GM19452 (cell line): Measurements from ENCODE around the gene DDX24.

ENCODE experiments used
- ATAC-seq: cut with Tn5 transposase; IDR thresholded peaks from one replicate; pipeline ENCODE4 v1.9.1; 2021; ENCODE audit not compliant: unreplicated experiment

The DDX24 gene

DNA sequence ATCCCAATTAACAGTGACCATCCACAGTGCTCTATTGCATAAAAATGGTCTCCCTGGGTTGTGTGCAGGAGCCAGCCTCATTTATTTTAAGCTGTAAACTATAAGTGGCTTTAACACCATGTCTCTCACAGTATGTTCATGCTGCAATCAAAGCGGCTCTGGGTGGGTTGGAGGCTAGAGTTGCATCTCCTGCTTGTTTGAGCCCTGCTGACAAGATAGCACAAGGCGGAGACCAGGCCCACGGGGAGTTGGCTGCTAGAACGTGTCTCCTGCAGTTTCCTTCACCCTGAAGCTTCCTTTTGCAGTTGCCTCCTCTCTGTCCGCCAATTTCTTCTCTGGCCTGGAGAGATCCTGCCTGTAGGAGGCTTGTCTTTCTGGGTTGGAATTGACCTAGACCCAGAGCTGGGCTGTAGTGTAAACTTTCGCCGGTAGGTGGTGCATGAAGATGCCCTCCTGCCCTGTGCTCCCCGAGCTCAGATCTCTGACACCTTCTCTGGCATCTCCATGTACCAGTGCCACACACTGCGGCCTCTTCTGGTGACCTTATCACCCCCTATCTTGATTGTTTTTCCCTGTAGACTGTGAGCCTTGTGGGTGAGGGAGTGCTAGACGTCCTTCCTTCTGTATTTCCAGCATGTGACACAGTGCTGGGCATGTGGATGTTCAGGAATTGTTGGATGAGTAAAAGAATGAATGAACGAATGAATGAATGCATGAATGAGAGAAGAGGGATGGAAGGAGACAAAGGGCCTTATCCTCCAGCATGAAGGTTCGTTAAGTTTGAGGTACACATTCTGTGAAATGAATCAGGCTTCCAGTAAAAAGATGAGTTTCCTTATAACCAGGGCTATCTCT is 44.5 kb downstream of the DDX24 start:
- peak; percentile 96 for ATAC-seq

DNA sequence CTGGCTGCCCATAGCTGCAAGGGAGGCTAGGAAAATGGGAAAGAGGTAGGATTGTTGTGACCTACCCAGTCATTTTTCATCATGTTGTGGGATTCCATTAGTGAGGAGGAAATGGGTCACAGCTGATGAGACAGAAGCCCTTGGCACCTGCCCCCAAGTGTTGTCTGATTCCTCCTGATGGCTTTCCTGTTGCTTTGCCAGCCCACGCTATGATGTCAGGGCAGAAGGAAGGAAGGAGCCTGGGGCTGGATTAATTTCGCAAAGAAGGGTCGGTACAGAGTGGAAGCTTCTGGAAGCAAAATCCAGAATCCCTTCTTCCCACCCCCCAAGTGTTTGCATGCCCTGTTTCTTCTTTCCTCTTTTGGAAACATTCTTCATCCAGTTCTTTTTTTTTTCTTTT is 46.1 kb downstream of the DDX24 start:
- no peak for ATAC-seq

DNA sequence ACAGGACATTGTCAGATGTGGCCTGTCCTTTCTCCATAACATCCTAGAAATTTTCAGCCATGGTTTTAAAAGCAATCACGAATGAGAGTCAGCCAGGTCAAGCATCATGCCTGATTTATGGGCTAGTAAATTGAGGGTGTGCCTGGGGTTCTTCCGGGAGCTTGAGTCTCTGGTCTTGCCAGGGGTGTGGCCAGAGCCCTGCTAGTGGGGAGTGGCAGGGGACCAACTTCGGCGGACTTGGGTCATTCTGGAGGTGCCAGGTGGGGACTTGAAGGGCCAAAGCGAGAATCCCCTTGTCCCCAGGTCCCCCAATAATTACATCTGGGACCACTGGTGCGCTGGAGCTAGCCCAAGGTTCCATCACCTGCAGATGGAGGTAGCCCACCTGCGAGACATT is 49.1 kb downstream of the DDX24 start:
- no peak for ATAC-seq

DNA sequence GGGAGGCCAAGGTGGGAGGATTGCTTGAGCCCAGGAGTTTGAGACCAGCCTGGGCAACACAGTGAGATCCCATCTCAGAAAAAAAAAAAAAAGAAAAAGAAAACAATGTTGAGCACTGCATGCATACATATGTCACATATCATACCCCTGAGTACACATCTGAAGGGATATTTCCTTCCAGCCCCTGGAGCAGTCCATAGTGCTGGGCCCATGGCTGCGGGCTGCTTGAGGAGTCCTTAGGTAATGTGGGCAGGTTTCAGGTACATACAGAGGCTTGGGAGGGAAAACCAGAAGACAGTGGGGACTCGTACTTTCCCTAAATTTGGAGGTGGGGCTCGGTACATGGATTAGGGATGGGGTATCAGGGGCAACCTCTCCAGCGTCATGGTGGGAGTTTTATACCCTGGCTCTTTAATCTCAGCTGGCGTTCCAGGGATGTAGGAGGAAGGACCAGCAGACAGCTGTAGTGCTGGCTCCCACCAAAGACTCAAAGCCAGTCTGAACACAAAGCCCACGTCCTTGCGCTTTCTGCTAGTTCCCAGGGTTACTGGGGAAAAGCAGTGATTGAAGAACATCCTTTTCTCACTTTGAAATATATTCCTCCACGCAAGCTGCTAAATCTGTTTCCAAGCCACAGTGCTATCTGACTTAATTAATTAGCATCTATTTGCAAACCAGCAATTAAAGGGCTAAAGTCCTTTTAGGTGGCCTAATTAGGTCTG is 49.7 kb downstream of the DDX24 start:
- no peak for ATAC-seq

DNA sequence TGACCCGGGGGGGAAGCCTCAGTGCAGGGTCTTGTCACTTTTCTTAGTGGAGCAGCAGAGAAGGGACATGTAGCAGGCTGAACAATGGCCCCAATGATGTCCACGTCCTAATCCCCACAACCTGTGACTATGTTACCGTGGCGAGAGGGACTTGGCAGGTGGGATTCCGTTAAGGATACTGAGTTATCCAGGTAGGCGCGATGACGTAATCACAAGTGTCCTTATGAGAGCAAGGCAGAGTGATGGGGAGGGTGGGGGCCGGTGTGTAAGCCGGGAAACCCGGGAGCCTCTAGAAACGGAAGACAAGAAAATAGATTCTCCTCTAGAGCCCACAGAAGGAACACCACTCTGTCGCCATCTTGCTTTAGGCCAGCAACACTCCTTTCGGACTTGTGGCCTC is 50.4 kb downstream of the DDX24 start:
- no peak for ATAC-seq

DNA sequence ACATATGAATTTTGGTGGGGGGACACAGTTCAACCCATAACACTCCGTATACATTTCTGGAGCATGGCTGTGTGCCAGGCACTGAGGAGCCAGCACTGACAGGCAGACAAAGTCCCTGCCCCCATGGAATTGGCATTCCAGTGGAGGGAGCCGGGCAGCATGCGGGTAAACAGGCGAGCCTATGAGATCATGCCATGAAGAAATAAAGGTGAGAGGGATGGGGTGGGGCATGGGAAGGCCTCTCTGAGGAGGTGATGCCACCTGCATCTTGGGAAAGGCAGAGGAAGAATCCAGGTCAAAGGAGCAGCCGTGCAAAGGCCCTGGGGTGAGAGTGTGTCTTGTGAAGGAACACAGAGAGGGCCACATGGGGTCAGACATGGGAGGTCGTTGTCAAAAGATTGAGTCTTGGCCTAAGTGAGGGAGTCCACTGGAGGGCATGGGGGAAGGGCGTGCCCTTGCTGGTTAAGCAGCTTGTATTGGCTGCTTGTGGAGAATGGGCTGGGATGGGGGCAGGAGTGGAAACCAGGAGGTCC is 51.3 kb downstream of the DDX24 start:
- no peak for ATAC-seq

DNA sequence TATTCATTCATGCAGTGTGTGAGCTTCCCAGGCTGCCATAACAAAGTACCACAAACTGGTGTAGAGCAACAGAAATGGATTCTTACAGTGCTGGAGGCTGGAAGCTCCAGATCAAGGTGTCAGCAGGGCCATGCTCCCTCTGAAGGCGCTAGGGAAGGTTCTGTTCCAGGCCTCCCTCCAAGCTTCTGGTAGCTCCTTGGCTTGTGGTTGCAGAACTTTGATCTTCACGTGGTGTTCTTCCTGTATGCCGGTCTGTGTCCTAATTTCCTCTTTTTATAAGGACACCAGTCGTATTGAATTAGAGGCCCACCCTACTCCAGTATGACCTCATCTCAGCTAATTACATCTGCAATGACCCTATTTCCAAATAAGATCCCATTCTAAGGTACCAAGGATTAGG is 51.7 kb downstream of the DDX24 start:
- ATAC-seq, result no peak

DNA sequence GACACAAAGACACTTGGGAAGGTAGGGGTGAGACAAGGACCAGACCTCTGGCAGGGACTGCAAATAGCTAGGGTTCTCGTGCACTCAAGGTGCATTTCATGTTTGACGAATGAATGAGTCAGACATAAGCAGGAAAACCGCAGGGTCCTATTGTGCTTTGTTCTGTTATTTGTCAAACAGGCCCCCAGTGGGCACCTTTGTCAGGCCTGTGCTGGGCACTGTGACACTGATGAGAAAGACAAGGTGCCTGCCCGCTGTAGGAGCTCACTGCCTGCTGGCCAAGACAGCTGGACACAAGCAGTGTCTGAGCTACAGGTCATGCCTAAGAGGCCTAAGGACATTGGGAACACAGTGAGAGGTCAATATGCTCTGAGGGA is 52.6 kb downstream of the DDX24 start:
- ATAC-seq, result no peak

DNA sequence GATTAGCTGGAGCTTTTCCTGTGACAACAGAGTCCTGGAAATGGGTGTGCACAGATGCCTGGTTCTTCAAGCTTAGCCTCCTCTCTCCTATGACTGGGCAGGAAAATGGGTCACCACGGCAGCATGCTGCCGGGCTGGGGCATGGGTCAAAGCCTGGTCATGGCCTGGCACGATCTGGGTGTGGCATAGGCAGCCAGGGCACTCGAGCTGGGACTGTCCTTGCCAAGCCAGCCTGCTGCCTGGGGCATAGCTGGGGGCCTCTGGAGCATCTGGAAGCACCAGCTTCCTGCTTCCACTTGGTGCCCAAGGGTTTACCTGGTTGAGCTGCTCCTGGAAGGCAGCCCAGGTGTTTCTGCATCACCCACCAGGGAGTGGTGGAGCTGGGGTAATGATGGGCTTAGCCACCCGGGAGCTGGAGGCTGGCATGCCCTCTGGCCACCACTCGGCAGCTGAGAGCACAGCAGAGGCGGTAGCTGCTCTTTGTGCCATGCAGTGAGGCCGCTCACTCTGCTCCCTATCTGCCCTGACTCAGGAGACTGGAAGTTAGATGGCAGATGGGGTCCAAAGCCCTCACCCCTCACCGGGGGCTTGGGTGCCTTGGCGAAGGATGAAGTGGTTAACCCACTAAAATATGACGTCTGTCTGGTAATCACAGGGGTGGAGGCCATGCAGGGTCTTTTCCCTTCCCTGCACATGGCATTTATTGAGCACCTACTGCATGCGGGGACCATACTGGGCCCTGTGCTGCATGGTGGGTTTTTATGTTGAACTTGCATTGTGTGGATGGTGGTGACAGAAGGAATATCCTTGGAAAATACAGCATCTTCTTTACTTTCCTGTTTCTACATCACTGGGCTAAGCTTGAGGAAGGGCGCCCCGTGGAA is 53.2 kb downstream of the DDX24 start:
- no peak for ATAC-seq

DNA sequence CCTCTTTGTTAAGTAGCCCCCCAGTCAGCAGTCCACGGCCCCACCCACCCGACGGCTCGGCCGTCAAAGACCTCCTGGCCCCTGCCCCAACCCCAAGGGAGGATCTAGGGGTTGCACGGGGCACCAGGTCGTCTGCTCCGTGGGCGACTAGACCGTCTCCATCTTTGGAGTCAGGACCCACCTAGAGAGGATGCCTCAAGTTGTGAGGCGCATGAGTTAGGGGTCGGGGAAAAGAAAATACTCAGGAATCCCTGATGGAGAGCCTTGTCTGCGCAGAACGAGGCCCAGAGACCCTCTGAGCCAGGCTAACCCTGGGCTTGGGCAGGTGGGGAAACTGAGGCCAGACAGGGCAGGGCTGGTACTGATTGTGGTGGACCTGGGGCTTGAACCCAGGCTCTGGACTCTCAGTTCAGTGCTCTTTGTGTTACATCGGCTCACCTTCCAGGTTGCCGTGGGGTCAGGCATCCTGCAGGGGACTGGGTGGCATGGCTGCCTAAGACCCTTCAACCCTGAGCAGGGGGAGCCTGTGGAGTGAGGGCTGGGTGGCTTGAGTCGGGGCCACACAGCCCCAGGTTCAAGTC is 54.0 kb downstream of the DDX24 start:
- no peak for ATAC-seq

DNA sequence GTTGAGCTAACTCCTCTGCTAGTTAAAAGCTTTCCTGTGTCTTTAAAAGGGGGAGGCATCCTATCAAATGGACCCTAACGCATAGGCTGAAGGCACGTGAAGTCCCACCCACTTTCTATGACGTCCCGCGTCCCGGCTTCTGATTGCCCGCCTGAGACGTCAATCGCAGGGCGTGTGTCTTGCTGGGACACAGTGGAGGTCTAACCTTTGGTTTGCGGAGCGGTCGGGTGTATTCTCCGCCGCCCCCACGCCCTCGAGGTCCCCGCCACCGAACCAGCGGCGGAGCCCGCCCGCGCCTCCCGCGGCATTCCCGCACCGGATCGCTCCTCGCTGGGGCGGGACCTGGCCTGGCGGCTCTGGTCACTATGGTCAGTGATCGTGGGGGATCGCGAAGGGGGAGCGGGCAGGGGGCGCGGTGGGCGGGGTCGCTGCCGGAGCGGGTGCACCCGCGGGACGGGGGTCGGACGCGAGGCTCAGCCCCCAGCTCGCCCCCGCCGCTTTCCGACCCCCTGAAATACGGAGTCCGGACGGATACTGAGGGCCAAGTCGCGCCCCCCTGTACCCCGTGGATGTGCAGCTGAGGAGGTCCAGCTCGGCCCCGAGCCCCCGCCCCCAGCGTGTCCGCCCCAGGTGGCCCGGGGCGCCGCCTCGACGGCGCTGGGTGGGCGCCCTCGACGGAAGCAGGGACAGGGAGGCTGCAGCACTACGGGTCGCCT is 54.7 kb downstream of the DDX24 start, which contains the start of gene OTUB2:
TSS of gene OTUB2 (plus strand) at position 168 of the 716 bp plus-strand sequence. CDS start at position 366, 198 bp downstream.
- peak; percentile 100 for ATAC-seq

DNA sequence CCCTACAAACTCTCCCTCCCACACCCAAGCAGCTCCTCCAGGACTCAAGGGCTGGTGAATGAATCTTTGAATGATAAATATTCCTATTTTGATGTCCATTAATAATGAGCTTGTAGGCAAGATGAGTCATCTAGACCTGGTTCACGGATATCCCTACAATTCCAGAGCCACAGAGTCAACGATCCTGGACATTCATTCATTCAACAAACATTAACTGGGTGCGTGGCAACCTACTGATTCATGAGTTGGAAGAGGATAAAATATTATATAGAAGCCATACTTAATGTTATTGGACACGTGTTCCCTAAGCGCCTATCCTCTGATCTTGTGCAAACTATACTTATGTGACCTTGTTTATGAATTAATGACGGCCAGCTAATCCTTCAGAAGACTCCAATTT is 55.3 kb downstream of the DDX24 start:
- ATAC-seq, result no peak

DNA sequence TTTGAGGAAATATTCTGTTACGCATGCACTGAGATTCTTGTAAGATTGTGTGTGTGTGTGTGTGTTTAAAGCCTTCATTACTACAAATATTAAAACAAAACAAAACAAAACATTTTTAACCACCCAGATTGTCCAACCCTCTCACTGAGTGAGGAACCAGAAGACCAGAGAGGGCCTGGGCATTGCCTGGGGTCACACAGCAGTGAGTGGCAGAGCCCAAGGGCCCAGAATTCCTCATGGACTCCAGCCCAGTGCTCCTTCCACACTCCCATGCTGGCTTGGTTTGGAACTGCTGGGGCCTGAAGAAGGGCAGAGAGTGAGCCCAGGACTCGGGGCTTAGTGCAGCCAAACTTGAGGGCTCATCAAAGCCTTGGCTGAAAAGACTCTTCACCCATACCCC is 56.5 kb downstream of the DDX24 start:
- ATAC-seq, result no peak

DNA sequence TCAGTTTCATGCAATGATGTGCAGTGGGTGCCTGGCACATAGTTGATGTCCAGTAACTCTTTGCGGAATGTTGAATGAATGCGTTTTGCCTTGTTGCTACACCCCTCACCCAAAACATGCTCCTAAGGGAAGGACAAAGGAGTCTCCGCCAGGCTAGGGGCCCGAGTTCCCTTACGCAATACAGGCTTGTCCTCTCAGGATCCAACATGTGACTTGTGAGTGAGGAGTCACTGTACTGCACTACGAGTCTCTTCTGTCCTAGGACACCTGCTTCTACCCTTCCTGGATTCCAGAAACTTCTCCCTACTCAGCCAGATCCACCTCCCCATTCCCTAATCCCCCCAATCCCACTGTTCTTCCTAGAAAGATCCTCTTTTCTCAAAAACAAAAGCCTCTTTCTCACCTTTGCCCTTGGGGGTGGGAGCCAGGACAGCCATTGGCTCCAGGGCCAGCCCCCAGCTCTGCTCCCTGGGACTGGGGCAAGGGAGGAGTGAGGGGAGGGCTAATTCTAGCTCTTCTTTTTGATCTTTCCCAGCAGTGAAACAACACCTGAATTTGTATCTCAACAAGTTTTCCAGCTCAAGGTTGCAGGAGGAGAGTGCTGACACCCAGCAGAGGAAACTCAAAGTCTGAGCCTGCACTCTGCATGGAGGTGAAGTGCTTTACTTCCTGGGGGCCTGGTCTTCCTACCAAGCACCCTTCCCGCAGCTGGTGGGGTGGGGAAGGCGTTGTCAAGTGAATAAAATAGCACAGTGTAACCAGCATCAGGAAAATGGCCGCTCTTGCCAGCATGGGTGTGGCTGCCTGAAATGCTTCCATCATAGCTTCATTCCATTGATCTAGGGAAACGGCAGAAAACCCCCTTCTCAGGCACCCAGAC is 58.2 kb downstream of the DDX24 start:
- ATAC-seq, result no peak

DNA sequence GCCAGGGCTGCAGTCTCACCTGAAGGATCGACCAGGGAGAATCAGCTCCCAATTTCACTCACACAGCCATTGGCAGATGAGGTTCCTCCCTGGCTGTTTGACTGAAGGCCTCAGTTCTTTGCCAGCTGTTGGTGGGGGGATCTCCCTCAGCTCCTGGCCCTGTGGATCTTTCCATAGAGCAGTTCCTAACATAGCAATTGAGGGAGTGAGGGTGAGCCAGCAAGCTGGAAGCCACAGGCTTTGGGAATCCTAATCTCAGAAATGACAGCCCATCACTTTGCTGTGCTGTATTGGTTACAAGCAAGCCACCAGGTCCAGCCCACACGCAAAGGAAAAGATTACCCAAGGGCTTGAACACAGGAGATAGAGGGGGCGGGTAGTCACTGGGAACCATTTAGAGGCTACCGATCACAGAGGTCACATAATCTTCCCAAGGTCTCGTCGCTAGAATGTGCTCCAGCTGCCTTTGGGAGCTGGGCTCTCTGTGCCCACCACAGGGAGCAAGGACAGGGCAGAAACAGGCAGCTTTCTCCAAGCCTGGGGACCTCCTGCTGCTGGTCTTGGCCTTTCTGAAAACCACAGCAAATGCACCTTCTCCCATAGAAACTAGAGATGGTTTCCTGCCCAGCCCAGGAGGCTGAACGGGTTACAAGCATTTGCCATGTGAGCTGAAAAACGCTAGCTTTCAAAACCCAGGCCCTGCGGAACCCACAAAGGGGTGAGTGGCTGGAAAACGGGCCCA is 59.4 kb downstream of the DDX24 start:
- no peak for ATAC-seq

DNA sequence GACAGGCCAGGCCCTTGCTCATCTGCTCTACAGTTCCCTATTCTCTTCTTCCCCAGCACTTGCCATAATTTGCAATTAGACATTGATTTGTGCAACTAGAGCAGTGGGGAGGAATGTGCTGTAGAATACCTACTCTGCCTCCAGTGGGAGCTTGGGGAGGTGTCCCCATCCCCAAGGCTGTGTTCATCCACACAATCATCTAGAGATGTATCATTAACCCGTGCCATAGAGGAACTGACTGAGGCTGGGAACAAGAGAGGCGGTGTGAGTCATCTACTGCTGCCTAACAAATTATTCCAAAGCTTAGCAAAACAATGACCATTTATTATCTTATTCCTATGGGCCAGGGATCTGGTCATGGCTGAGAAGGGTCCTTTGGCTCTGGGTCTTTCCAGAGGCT is 60.0 kb downstream of the DDX24 start:
- ATAC-seq, result no peak

DNA sequence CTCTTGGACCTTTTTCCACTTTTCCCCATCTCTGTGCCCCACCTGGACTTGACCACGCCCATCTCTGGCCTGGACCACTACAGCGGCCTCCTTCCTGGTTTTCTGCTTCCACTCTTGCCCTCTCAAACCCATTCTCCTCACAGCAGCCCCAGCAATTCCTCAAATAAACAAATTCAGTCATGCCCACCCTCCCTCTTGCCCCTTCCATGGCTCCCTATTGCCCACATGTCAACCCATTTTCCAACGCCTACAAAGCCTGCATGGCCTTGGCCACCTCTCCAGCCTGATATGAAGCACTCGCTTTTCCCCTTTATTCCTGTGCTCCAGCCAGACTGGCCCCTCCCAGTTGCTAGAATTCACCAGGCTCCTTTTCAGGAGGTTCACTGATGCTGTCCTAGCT is 60.7 kb downstream of the DDX24 start:
- ATAC-seq, result no peak

DNA sequence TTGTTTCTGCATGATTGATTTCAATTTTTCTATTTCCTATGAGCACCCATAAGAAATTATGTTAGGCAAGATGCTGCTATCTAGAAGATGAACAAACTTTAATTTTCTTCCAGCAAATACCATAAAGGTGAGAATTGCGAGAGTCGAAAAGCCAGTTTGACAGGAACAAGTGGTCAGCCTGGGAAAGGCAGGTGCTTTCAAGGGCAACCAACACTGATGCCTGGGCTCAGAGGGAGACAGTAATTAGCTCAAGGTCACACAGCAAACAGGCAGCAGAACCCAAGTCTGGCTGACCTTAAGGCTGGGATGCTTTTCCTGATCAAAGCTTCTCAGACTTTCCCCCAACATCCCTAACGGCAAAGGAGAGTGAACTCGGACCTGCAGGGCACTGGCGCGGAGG is 61.7 kb downstream of the DDX24 start:
- no peak for ATAC-seq

DNA sequence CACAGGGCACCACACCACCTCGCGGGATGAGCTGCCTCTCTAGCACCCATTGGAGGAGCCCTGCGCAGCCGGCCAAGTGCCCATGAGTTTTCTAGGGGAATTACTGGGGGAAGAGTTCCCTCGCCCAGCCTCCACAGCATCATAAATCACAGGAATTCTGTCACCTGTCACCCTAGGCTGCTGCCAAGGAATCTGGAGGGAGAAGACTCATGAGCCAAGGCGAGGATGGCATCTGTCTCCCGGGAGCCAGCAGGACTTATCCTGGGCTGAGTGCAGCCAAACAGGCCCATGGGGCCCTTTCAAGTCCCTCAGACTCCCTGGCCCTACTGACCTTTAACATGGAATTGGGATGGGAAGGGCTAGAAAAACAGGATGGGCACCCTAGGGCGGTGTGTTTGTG is 62.7 kb downstream of the DDX24 start:
- no peak for ATAC-seq
